Pancreas (tissue), 10 donors: Measurements from ENCODE around the gene SLC2A8. TPM values are rescaled to one million over a fixed set of nuclear protein-coding genes. Genes with fewer than 3 reads are reported as not detected.

ENCODE experiments used
- ATAC-seq, 4 donors: fragments of 200-7000 bp; cut with Tn5 transposase; one replicate each; pipeline versions ENCODE4 v1.8.0 to v1.9.1; 2020; ENCODE audit warnings: mild to moderate bottlenecking in 4 of 4, moderate library complexity in 4 of 4
- DNase-seq, 6 donors: peaks; one replicate each; pipeline ENCODE4 v3.0.0-alpha.2; 2020
- FAIRE-seq: peaks from 2 replicates; lab custom pipeline; 2012; peaks lifted over from hg19 to GRCh38; lab: Jason Lieb, UNC
- H3K27ac ChIP-seq, 4 donors: fragments of 200-600 bp; sonication (generic); 1 replicate in 3 of 4; 2 replicates in 1 of 4; pipeline versions ENCODE4 v1.5.0 to v1.8.0; 2020
- H3K27me3 ChIP-seq, 4 donors: fragments of 200-600 bp; one replicate each; pipeline ENCODE4 v1.8.0; 2021
- H3K36me3 ChIP-seq, 3 donors: fragments of 200-600 bp; sonication (generic) in 1 of 3; one replicate each; pipeline versions ENCODE4 v1.5.0 to v1.8.0; 2020 to 2021
- H3K4me1 ChIP-seq, 3 donors: fragments of 200-600 bp; one replicate each; pipeline ENCODE4 v1.8.0; 2021
- H3K4me3 ChIP-seq, 4 donors: fragments of 200-600 bp; sonication (generic) in 2 of 4; one replicate each; pipeline versions ENCODE4 v1.5.0 to v1.8.0; 2020 to 2021
- H3K9me3 ChIP-seq, 4 donors: fragments of 200-600 bp; one replicate each; pipeline ENCODE4 v1.8.0; 2021
- WGBS, 2 donors: extraction: QIAGEN DNeasy Blood & Tissue Kit; methylation state at CpG; one replicate each; pipeline ENCODE4 v1.1.7; 2013; 5-methylcytosine and 5-hydroxymethylcytosine counted together
- intact Hi-C, 3 donors: fragments of 100-400 bp; cut with DNase I; formaldehyde crosslinking; loops; one replicate each; pipeline versions ENCODE4 v1.11.1 to v1.14.2; 2022
- polyA plus RNA-seq, 2 donors: library from polyadenylated mRNA; stranded (reverse); fragments of 200-250 nt; gene quantifications; one replicate each; pipeline ENCODE4 v1.2.3, GENCODE V29; 2013
- total RNA-seq, 6 donors: library from RNA; stranded (reverse); fragmentation: NEBNext Ultra II Directional in 4 of 6; extraction: Animal tissue kit (Norgen Biotek cat#: 25700) in 4 of 6; gene quantifications; one replicate each; pipeline versions ENCODE4 v1.2.1 to v1.2.4, GENCODE V29; 2021 to 2023
- TF ChIP-seq, protein P1 (sequence below), 4 donors: fragments of 200-600 bp; sonication (generic) in 3 of 4; IDR thresholded peaks; one replicate each; pipeline versions ENCODE4 v1.5.0 to v1.8.0; 2021; ENCODE audit warnings: antibody characterized with exemption in 4 of 4
- donor health status: healthy with polysubstance abuse.
- donor health status: DM: no; HTN: no; CAD: no; lungs with moderate emphysema.
- donor health status: DM: no; HTN: no; CAD: no.
- donor health status: control.
- donor health status: control.
- donor health status: Bipolar disorder and iron deficiency.
- donor health status: DM: yes; HTN: yes; CAD: no.
- donor health status: DM: no; HTN: no; CAD: no.
- donor health status: DM: no; HTN: no; CAD: no.
- donor health status: DM: yes; HTN: yes; CAD: no.

The SLC2A8 gene
- total and polyA plus RNA-seq, 8 donors = 5.5 to 18.9 (median 7.7) TPM

DNA sequence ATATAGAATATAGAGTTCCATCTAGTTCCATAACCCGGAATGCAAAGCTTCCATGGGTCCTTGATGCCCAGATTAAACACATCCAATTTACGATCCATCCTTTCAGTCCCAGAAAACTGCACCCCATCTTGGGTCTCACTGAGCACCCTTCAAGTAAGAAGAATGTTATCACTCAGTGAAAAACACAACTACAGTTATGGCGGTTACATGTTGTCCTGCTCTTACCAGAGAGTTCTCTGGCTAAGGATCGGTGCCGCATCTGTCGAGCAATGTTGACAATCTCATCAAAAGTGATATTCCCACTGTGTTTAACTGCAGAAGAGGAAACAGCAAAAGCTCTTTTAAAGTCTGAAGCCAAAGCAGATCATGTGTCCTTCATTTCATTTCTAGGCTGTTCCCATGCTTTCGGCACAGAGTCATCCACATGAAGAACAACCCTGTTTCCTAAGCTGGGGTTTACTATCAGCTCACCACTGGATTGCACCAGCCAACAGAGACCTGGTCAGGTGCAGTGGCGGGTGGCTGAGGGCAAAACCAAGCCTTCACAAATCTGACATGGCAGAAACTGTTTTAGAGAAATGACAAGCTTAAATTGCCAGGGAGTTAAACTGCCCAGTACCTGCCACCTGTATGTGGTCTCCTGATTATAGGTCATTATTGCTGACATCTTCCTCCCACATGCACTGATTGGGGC lies 51.3 kb downstream of the SLC2A8 start:
- intact Hi-C loops = no loop called here

DNA sequence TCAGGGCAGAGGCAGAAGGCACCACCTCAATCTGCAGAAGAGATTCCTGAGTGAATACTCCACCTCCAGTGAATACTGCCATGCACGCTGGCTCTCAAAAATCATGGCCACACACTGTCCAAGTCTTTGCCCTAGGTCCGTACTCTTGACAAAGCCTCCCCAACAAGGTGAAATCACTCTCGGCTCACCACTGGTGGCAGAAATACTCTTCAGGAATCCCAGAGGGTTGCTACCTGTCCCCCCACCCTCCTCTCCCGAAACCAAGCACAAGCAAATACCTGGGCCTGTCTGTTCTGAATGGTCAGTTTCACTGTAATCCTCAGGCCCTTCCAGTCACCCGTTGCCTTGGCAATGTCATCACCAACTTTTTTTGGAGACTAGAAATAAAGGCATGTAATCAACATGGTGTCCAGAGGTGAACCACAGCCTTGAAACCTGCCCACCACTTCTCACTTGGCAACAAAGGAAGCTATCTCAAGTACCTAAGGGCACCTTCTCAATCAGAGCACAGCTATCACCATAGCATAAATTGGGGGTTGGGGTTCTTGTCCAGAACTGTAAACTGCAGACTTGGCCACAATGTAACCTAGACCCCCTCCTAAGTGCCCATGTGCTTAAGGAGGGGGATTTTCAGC lies 52.5 kb downstream of the SLC2A8 start:
- peaks cover 0 to 13% (median 11%) of the 10 kb centered on the region in 3 donors for H3K4me1 ChIP-seq
- intact Hi-C loops = no loop called here
- no peaks in the 10 kb centered on the region for H3K9me3 ChIP-seq
- H3K27ac ChIP-seq = peak overlapping the region in 1 of 4 donors; percentile 19
- peaks cover 7 to 33% (median 12%) of the 10 kb centered on the region in 3 donors for H3K36me3 ChIP-seq
- DNase-seq (no peak), ATAC-seq (no peak), FAIRE-seq (no peak)
- WGBS, 2 donors = 31 to 36% methylated on average over 5 of the region's 5 CpGs
- peak overlapping the region; percentile 72 to 90 (median 78) for H3K4me3 ChIP-seq
- TF ChIP-seq, protein P1, sequence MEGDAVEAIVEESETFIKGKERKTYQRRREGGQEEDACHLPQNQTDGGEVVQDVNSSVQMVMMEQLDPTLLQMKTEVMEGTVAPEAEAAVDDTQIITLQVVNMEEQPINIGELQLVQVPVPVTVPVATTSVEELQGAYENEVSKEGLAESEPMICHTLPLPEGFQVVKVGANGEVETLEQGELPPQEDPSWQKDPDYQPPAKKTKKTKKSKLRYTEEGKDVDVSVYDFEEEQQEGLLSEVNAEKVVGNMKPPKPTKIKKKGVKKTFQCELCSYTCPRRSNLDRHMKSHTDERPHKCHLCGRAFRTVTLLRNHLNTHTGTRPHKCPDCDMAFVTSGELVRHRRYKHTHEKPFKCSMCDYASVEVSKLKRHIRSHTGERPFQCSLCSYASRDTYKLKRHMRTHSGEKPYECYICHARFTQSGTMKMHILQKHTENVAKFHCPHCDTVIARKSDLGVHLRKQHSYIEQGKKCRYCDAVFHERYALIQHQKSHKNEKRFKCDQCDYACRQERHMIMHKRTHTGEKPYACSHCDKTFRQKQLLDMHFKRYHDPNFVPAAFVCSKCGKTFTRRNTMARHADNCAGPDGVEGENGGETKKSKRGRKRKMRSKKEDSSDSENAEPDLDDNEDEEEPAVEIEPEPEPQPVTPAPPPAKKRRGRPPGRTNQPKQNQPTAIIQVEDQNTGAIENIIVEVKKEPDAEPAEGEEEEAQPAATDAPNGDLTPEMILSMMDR (IDR thresholded peaks at IDR 0.05) = no peak
- no peaks in the 10 kb centered on the region for H3K27me3 ChIP-seq

More for the DNA sequence above, 51.3 kb downstream of the SLC2A8 start:
- Histone ChIP-seq H3K9me3 (no peaks in the 10 kb centered on the region), H3K27me3 (no peaks in the 10 kb centered on the region), H3K4me1 (peaks cover 0 to 13% (median 11%) of the 10 kb centered on the region in 3 donors), H3K27ac (no peak overlapping the region), H3K36me3 (peaks cover 7 to 39% (median 12%) of the 10 kb centered on the region in 3 donors), H3K4me3 (peak overlapping the region in 2 of 4 donors; percentile 1 to 90)
- ATAC-seq (no peak), FAIRE-seq (no peak), DNase-seq (no peak)
- TF ChIP-seq, protein P1 (IDR thresholded peaks at IDR 0.05) = no peak
- 77 to 90% methylated on average over 8 of the region's 8 CpGs for WGBS, 2 donors

DNA sequence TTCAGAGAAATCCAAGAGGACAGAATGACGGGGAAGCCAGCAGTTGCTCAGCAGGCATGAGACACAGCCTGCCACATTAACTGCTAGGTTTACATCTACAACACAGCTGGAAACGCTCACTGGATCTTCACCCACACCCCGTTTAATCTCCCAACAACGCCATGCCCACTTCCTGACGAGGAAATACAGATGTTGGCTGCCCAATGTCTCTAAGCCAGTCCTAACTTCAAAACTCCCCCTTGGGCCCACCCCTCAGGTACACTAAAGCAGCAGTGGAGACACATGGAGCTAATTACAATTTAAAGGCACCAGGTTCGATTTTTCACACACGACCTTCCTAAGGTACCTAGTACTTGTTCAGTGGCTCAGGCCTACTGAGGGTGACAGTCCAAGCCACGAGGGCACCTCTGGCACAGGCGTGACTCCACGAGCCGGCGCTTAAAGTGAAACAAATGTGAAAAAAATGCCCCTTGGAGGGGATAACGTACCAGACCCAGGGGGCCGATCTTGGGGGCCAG lies 53.3 kb downstream of the SLC2A8 start:
- peak overlapping the region; percentile 72 to 90 (median 78) for H3K4me3 ChIP-seq
- ATAC-seq (peak; percentile 7 to 15 (median 8)), FAIRE-seq (no peak), DNase-seq (peak in 2 of 6 donors; percentile 26 to 43)
- TF ChIP-seq, protein P1 (IDR thresholded peaks at IDR 0.05) = no peak
- H3K27ac ChIP-seq = peak overlapping the region; percentile 62 to 92 (median 83)
- no peaks in the 10 kb centered on the region for H3K9me3 ChIP-seq
- intact Hi-C loops = no loop called here
- H3K27me3 ChIP-seq = no peaks in the 10 kb centered on the region
- peaks cover 7 to 25% (median 12%) of the 10 kb centered on the region in 3 donors for H3K36me3 ChIP-seq
- H3K4me1 ChIP-seq = peaks cover 0 to 13% (median 11%) of the 10 kb centered on the region in 3 donors
- WGBS, 2 donors = 2% methylated on average over 14 of the region's 14 CpGs

DNA sequence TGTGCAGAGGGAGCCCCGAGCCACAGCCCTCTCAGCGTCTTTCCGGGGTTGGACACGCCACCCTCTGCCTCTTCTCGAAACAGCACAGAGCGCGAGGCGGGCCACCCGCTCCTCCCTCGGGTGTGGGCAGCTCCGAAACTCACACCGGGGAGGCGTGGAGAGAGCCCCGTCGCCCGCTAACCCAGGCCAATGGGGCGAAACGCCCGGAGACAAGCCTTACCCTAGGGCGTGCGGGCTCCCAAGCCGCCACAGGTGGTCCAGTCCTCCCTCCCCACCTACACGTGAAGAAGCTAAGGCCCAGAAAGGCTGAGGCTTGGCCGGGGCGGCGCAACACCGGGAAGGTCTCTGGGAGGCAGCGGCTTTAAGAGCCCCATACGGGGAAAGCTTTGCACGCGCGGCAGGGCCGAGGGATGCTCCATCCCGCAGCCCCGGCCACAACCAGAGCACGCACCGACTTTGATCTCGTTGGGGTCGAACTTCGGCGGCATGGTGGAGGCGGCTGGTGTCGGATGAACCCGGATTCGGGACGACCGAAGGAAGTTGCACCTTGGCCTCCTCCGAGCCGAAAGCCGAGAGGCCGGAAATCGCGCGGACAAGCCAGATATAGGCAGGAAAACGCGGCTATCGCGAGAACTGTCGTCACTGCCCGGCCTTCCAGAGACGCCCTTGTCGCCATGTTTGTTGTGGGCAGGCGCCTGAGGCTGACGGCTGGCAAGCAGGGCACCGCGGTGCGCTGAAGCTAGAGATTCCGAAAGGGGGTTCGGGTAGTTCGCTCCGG lies 54.0 kb downstream of the SLC2A8 start, which contains the start of the genes LRSAM1 and RPL12:
Gene LRSAM1 (plus strand): TSS at position 681 of the 778 bp plus-strand sequence. CDS start 3,018 bp downstream, outside the sequence.
Gene RPL12 (minus strand): TSS at position 577 of the 778 bp plus-strand sequence. CDS start 89 bp downstream, at position 488.
- Histone ChIP-seq H3K9me3 (no peaks in the 10 kb centered on the region), H3K36me3 (peaks cover 7 to 25% (median 12%) of the 10 kb centered on the region in 3 donors), H3K4me3 (peak within 1 kb of the TSS; percentile 72 to 90 (median 78)), H3K27ac (peak within 1 kb of the TSS; percentile 62 to 92 (median 83)), H3K4me1 (peaks cover 0 to 13% (median 4%) of the 10 kb centered on the region in 3 donors), H3K27me3 (no peaks in the 10 kb centered on the region)
- 1% methylated on average over 66 to 71 of the region's 71 CpGs for WGBS, 2 donors
- FAIRE-seq (no peak), DNase-seq (peak; percentile 94 to 100 (median 98)), ATAC-seq (peak; percentile 82 to 91 (median 84))
- TF ChIP-seq, protein P1 (IDR thresholded peaks at IDR 0.05) = no peak
- intact Hi-C loops = no loop called here
